OCI-LY1 (cell line): ENCODE measurements around the gene BTLA.

Source experiments
- EZH2 ChIP-seq: fragments of 200-600 bp; sonication (generic), shearing (Covaris generic); IDR thresholded peaks from 2 replicates; pipeline ENCODE4 v1.8.0; 2017; ENCODE audit warnings: borderline replicate concordance, mixed run types, mild to moderate bottlenecking, antibody characterized with exemption, low read length, moderate library complexity, mixed read lengths
- TF ChIP-seq, protein P1 (sequence below): fragments of 200-600 bp; sonication (generic), shearing (Covaris generic); IDR thresholded peaks from 2 replicates; pipeline ENCODE4 v1.5.1; 2017; ENCODE audit warnings: mild to moderate bottlenecking, antibody characterized with exemption, low read length, moderate library complexity, mixed read lengths

GRCh38 chr3:112469671-112470070 lies 29.6 kb downstream of the BTLA start:
- TF ChIP-seq, protein P1, sequence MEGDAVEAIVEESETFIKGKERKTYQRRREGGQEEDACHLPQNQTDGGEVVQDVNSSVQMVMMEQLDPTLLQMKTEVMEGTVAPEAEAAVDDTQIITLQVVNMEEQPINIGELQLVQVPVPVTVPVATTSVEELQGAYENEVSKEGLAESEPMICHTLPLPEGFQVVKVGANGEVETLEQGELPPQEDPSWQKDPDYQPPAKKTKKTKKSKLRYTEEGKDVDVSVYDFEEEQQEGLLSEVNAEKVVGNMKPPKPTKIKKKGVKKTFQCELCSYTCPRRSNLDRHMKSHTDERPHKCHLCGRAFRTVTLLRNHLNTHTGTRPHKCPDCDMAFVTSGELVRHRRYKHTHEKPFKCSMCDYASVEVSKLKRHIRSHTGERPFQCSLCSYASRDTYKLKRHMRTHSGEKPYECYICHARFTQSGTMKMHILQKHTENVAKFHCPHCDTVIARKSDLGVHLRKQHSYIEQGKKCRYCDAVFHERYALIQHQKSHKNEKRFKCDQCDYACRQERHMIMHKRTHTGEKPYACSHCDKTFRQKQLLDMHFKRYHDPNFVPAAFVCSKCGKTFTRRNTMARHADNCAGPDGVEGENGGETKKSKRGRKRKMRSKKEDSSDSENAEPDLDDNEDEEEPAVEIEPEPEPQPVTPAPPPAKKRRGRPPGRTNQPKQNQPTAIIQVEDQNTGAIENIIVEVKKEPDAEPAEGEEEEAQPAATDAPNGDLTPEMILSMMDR: no peak
- TF ChIP-seq EZH2: no peak
